Measurements from ENCODE around the gene GCK.

The GCK gene

DNA sequence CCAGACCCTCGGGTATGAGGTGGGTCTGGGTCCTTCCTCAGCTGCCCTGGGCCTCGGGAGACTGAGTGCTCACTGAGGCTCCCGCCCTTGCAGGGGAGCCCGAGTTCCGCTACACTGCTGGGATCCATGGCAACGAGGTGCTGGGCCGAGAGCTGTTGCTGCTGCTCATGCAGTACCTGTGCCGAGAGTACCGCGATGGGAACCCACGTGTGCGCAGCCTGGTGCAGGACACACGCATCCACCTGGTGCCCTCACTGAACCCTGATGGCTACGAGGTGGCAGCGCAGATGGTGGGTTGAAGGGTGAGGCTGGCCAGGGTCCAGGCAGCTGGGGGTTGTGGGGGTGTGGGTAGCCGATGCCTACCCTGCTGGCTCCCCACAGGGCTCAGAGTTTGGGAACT is 77.5 kb downstream of the GCK start:
- H3K9me3 Mint-ChIP-seq: no peaks in the 10 kb centered on the region
- H3K27ac Mint-ChIP-seq: no peak overlapping the region
- H3K4me1 Mint-ChIP-seq (ENCODE audit: low read depth): no peaks in the 10 kb centered on the region
- H3K27me3 Mint-ChIP-seq: no peaks in the 10 kb centered on the region
- peaks cover 11% of the 10 kb centered on the region for H3K36me3 Mint-ChIP-seq (ENCODE audit: low read depth)
- no peak overlapping the region for H3K4me3 Mint-ChIP-seq

DNA sequence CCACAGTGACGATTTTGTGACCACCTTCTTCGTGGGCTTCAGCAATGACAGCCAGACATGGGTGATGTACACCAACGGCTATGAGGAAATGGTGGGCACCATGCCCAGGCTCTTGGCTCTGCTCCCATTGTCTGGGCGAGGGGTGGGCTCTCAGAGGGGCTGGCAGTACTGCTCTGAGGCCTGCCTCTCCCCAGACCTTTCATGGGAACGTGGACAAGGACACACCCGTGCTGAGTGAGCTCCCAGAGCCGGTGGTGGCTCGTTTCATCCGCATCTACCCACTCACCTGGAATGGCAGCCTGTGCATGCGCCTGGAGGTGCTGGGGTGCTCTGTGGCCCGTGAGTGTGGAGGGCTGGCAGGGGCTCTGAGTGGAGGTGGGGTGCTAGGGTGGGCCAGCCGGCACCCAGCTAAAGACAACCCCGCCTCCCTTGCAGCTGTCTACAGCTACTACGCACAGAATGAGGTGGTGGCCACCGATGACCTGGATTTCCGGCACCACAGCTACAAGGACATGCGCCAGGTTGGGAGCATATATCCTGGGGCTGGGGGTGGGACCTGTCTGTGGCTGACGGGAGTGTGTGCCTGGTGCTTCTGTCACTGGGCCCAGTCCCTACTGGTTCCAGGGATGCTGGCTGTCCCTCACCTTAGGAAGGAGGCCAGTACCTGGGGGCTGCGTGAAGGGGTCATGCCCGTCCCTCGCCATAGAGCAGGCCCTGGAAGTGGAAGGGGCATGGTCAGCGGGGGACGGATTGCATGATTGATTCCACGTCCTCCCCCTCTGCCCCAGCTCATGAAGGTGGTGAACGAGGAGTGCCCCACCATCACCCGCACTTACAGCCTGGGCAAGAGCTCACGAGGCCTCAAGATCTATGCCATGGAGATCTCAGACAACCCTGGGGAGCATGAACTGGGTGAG is 78.3 kb downstream of the GCK start:
- Mint-ChIP-seq H3K9me3 (no peaks in the 10 kb centered on the region), H3K4me1 (ENCODE audit: low read depth) (peaks cover 5% of the 10 kb centered on the region), H3K36me3 (ENCODE audit: low read depth) (peaks cover 11% of the 10 kb centered on the region), H3K27ac (no peak overlapping the region), H3K27me3 (no peaks in the 10 kb centered on the region), H3K4me3 (no peak overlapping the region)

DNA sequence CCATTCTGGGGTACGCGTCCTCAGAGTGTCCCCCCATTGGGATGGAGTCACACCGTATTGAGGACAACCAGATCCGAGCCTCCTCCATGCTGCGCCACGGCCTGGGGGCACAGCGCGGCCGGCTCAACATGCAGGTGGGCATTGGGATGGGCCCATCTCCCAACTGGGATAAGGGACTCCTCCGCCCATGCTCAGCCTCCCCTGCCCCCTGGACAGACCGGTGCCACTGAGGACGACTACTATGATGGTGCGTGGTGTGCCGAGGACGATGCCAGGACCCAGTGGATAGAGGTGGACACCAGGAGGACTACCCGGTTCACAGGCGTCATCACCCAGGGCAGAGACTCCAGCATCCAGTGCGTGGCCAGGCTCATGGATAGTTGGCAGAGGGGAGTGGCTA is 79.2 kb downstream of the GCK start:
- H3K27me3 Mint-ChIP-seq: no peaks in the 10 kb centered on the region
- H3K36me3 Mint-ChIP-seq (ENCODE audit: low read depth): peaks cover 7% of the 10 kb centered on the region
- H3K4me1 Mint-ChIP-seq (ENCODE audit: low read depth): peaks cover 14% of the 10 kb centered on the region
- no peak overlapping the region for H3K27ac Mint-ChIP-seq
- H3K9me3 Mint-ChIP-seq: no peaks in the 10 kb centered on the region
- H3K4me3 Mint-ChIP-seq: no peak overlapping the region

DNA sequence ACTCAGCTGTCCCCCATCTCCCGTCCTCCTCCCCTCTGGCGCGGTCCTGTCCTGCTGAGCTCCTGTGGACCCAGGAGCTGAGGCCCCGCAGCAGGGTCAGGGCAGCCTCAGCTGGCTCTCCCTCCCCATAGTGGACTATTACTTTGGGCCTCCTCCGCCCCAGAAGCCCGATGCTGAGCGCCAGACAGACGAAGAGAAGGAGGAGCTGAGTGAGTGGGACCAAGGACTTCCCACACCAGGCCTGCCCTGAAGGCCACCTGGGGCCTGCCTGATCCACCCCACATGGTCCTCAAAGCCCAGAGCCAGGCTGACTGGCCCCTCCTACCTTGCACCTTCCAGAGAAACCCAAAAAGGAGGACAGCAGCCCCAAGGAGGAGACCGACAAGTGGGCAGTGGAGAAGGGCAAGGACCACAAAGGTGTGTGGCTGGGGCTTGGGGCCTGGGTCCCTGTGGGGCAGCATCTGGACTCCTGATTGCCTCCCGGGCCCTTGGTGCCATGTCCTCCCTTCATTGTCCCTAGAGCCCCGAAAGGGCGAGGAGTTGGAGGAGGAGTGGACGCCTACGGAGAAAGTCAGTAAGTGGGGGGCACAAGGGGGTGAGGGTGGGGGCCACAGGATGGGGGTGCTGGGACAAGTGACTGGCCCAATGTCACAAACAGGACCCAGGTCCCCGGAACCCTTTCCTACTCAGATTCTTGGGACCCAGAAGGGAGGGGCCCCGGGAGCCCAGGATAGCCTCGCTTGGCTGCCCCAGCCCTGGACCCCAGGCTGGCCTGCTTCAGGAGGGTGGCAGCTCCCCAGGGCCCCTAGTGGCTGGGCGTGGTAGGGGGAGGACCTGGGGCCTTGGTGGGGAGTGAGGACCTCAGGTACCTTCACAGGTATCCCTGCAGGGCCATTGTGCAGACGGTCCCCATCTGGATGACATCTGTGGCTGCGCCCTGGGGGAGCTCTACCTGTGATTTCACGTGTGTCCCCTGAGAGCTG is 80.2 kb downstream of the GCK start:
- H3K27ac Mint-ChIP-seq: no peak overlapping the region
- H3K27me3 Mint-ChIP-seq: no peaks in the 10 kb centered on the region
- no peak overlapping the region for H3K4me3 Mint-ChIP-seq
- H3K9me3 Mint-ChIP-seq: no peaks in the 10 kb centered on the region
- peaks cover 3% of the 10 kb centered on the region for H3K36me3 Mint-ChIP-seq (ENCODE audit: low read depth)
- peaks cover 14% of the 10 kb centered on the region for H3K4me1 Mint-ChIP-seq (ENCODE audit: low read depth)

DNA sequence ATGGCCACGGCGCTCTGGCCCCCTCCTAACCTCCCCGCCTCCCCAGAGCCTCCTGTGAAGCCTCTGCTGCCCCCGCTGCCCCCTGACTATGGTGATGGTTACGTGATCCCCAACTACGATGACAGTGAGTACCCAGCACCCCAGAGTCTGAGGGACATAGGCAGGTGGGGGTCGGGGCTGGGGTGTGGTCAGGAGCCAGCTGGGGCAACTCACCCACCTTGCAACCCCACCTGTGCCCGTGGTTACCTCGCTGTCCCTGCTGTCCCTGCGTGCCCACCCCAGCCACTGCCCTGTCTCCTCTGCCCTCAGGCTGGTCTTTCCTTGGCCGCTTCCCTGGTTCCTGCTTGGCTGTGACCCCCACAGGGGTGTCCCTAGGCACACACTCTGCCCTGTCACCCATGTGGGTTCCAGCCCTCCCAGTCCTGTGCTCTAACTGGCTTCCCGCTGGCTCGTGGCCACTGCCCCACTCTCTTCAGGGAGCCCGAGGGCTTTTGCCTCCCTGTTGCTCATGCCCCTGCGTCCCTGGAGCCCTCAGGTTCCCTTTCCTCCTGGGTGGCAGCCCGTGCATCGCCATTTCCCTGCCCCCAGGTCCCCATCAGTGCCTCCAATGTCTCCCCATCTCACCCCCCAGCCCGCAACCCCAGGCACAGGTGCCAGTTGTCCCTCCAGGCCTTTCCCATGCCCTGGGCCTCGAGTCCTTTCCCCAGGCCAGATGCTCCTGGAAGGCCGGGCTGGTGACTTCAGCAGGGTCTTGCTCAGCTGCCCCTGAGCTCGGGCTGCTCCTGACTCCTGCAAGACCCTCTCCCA is 81.1 kb downstream of the GCK start:
- Mint-ChIP-seq H3K4me1 (ENCODE audit: low read depth) (peaks cover 19% of the 10 kb centered on the region), H3K9me3 (no peaks in the 10 kb centered on the region), H3K27me3 (peaks cover 3% of the 10 kb centered on the region), H3K27ac (no peak overlapping the region), H3K4me3 (no peak overlapping the region), H3K36me3 (ENCODE audit: low read depth) (no peaks in the 10 kb centered on the region)

DNA sequence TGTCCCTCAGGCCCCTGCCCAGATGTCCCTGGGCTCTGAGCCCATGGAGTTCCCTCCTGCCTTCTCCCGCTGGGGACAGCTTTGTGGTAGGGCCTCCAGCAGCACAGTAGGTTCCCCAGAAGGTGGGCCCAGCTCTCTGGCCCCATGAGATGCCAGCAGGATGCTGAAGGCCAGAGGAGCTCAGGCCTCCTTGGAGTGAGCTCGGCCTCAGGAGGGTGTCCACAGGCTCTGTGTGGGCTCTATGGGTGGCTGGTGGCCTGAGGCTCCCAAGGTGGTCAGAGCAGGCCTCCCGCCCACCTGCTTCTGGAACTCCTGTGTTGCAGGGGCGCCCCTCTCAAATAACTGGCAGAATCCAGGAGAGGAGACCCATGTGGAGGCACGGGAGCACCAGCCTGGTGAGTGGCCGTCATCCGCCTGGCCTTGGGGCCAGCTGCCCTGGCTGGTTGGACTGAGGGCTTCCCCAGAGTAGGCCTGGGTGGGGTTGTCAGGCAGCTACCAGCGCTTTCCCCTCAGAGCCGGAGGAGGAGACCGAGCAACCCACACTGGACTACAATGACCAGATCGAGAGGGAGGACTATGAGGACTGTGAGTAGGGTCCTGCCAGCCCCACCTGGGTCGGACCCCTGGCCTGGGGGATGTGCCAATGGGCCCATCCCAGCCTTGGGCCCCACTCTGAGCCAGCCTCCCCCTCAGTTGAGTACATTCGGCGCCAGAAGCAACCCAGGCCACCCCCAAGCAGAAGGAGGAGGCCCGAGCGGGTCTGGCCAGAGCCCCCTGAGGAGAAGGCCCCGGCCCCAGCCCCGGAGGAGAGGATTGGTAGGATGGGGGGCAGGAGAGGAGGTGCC is 81.9 kb downstream of the GCK start:
- Mint-ChIP-seq H3K27me3 (peaks cover 3% of the 10 kb centered on the region), H3K9me3 (no peaks in the 10 kb centered on the region), H3K4me1 (ENCODE audit: low read depth) (peaks cover 19% of the 10 kb centered on the region), H3K4me3 (no peak overlapping the region), H3K36me3 (ENCODE audit: low read depth) (no peaks in the 10 kb centered on the region), H3K27ac (no peak overlapping the region)

DNA sequence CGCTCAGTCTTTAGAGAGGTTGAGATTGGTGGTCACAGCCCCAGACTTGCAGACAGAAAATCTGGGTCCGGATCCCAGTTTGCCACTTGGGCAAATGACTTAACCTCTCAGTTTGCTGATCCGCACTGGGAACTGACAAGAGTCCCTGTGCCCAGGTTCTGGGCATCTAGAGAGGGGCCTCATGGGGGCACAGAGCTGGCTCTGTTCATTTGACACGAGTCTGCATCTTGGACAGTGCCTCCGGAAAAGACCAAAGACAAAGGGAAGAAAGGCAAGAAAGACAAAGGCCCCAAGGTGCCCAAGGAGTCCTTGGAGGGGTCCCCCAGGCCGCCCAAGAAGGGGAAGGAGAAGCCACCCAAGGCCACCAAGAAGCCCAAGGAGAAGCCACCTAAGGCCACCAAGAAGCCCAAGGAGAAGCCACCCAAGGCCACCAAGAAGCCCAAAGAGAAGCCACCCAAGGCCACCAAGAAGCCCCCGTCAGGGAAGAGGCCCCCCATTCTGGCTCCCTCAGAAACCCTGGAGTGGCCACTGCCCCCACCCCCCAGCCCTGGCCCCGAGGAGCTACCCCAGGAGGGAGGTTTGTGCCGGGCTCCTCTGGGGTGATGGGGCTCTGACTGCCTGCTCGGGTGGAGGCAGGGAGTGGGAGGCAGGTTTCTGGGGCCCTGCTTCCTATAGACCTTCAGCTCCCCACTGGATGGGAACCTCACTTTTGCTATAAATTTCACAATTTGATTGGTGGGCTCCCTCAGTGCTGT is 82.8 kb downstream of the GCK start:
- peak overlapping the region; percentile 85 for H3K4me3 Mint-ChIP-seq
- H3K27me3 Mint-ChIP-seq: peaks cover 3% of the 10 kb centered on the region
- H3K4me1 Mint-ChIP-seq (ENCODE audit: low read depth): peaks cover 19% of the 10 kb centered on the region
- H3K27ac Mint-ChIP-seq: peak overlapping the region; percentile 54
- no peaks in the 10 kb centered on the region for H3K9me3 Mint-ChIP-seq
- no peaks in the 10 kb centered on the region for H3K36me3 Mint-ChIP-seq (ENCODE audit: low read depth)

DNA sequence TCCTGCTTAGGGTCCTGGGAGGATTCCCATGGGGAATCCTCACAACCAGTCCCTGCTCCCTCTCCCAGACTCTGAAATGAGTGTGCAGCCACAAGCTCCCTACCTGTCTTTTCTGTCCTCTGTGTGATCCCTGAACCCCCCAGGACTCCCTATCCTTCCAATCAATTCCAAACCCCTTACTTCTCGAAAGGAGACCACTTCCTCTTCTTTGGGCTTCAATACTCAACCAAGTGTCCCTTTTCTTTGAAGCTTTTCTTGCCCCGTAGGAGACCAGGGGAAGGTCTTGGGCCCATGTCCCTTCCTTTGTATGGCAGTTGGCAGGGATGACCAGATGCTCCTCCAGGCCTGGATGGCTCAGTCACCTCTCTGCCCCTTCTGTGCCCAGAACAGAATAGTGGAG is 83.4 kb downstream of the GCK start:
- Mint-ChIP-seq H3K4me1 (ENCODE audit: low read depth) (peaks cover 19% of the 10 kb centered on the region), H3K36me3 (ENCODE audit: low read depth) (no peaks in the 10 kb centered on the region), H3K9me3 (no peaks in the 10 kb centered on the region), H3K27me3 (peaks cover 3% of the 10 kb centered on the region), H3K27ac (peak overlapping the region; percentile 54), H3K4me3 (peak overlapping the region; percentile 85)

DNA sequence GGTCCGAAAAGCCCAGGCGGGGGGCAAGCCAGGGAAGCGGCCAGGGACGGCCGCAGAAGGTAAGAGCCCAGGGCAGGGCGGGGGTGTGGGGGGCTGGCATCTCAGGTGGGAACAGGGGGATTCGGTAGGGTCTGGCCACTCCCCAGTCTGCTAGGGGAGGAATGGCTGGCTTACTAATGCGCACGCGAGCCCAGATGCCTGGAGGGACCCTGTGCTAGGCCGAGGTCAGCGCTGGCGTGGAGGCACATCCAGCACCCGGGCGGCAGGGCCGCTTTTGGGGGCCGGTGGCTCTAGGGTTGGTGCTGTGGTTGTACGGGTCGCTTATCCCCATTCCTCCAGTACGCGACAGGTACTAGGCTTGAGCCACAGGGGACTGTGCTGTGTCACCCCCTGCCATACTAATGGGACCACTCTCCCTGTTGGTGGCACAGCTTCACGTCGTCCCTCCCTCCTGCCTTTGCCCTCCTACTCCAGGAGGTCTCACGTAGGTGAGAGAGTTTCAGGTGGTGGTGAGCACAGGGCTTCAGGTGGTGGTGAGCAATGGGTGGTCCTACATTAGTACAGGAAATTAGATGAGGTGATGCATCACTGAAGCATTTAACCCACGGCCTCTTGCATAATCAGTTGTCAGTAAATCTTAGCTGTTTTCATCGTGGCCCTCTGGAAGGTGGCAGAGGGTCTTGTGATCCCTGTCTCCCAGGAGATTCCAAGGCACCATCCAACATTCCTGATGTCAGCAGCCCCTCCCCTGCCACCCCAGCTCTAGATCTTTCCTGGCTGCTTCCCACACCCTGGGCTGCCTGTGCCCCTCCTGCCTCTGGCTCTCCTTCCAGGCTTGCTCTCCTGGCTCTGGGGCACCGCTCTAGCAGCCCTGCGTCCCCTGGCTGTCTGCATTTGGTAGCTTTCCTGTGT is 84.1 kb downstream of the GCK start:
- no peaks in the 10 kb centered on the region for H3K36me3 Mint-ChIP-seq (ENCODE audit: low read depth)
- H3K27ac Mint-ChIP-seq: peak overlapping the region; percentile 67
- peaks cover 3% of the 10 kb centered on the region for H3K27me3 Mint-ChIP-seq
- H3K4me3 Mint-ChIP-seq: peak overlapping the region; percentile 85
- peaks cover 19% of the 10 kb centered on the region for H3K4me1 Mint-ChIP-seq (ENCODE audit: low read depth)
- H3K9me3 Mint-ChIP-seq: no peaks in the 10 kb centered on the region

DNA sequence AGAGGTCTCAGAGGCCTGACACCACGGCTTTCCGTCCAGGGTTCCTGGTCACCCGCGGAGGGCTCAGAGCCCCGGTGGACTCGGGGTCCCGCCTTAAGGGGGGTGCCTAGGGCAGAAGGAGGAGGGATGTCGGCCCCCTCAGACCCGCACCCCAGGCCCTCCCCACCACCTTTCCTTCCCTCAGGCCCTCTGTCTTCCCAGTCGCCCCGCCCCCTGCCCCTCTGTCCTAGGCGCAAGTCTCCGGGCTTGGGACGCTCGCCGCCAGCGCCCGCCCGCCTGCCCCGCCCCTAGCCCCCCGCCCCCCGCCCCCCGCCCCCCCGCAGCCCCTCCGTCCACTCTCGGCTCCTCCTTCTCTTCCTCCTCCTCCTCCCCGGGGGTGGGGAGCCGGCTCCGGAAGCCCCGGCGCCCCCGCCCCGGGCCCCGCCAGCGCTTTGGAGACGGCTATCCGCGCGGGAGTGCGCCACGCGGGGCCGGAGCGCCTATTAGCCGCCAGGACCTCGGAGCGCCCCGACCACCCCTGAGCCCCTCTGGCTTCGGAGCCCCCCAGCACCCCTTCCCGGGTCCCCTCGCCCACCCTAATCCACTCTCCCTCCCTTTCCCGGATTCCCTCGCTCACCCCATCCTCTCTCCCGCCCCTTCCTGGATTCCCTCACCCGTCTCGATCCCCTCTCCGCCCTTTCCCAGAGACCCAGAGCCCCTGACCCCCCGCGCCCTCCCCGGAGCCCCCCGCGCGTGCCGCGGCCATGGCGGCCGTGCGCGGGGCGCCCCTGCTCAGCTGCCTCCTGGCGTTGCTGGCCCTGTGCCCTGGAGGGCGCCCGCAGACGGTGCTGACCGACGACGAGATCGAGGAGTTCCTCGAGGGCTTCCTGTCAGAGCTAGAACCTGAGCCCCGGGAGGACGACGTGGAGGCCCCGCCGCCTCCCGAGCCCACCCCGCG is 85.0 kb downstream of the GCK start, which contains the start of gene AEBP1:
Gene AEBP1, plus strand, starts transcription at position 423 of the 937 bp plus-strand sequence. Its CDS starts 321 bp downstream, at position 744.
- Mint-ChIP-seq H3K27me3 (peaks cover 3% of the 10 kb centered on the region), H3K36me3 (ENCODE audit: low read depth) (no peaks in the 10 kb centered on the region), H3K9me3 (no peaks in the 10 kb centered on the region), H3K27ac (peak within 1 kb of the TSS; percentile 67), H3K4me1 (ENCODE audit: low read depth) (peaks cover 19% of the 10 kb centered on the region), H3K4me3 (peak within 1 kb of the TSS; percentile 85)

DNA sequence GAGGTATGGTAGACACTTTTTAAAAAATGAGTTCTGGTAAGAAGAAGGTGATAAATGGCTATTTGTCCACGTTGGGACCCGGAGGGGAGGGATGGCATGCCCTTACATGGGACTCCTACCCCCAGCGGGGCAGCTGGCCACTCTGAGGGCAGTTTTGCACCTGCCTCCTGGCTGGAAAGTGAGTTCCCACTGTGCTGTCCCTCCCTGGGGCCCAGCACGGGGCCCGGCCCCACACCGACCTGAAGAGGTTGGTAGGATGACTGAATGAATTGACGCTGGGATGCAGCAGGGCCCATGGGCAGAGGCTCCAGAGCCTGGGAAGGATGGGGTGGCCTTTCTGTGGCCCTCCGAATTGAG is 85.7 kb downstream of the GCK start:
- H3K4me3 Mint-ChIP-seq: peak overlapping the region; percentile 66
- peaks cover 3% of the 10 kb centered on the region for H3K27me3 Mint-ChIP-seq
- H3K4me1 Mint-ChIP-seq (ENCODE audit: low read depth): peaks cover 19% of the 10 kb centered on the region
- no peak overlapping the region for H3K27ac Mint-ChIP-seq
- H3K36me3 Mint-ChIP-seq (ENCODE audit: low read depth): no peaks in the 10 kb centered on the region
- H3K9me3 Mint-ChIP-seq: no peaks in the 10 kb centered on the region

All from stimulated activated naive CD8-positive, alpha-beta T cell treated with anti-CD3 and anti-CD28 coated beads, Interleukin-15, Interleukin-2, amounts not matched to agents 100 ng/mL and 50 ng/mL, for 24 hours (primary cell).